IMR-90 (cell line): ENCODE results near the gene SPACA7. TPM values are rescaled to one million over a fixed set of nuclear protein-coding genes. Genes with fewer than 3 reads are reported as not detected.
"Not testable (repeated sequence)": the region's sequence is repeated elsewhere in the genome, so short reads cannot be mapped to it uniquely, and the experiment has no call there.

Experiments
- ATAC-seq: fragments of 200-7000 bp; cut with Tn5 transposase; 2 replicates; pipeline ENCODE4 v1.9.1; 2020; ENCODE audit warnings: low read depth, mild to moderate bottlenecking, moderate library complexity
- BruUV-seq: library from RNA; stranded (reverse); fragments of 400-500 nt; replicated peaks from 2 replicates; lab custom pipeline; 2021; lab: Mats Ljungman, UMichigan
- CTCF ChIA-PET: fragments of 300-600 bp; formaldehyde crosslinking; extraction: SDS; loops from one replicate; lab custom pipeline; 2021; ENCODE audit warnings: antibody characterized with exemption; lab: Yijun Ruan, JAX
- POLR2A ChIA-PET: fragments of 300-600 bp; sonication (Branson Sonifier 250); formaldehyde crosslinking; loops from one replicate; lab custom pipeline; 2022; ENCODE audit warnings: antibody characterized with exemption; ENCODE audit not compliant: unreplicated experiment; lab: Charles Lee
- DNase-seq: peaks from one replicate; pipeline ENCODE4 v3.0.0; 2013
- H2AFZ ChIP-seq: replicated peaks from 2 replicates; pipeline ENCODE3; 2013; ENCODE audit warnings: low read length, mild to moderate bottlenecking; ENCODE audit not compliant: poor library complexity
- H2AK5ac ChIP-seq: 2 replicates; pipeline ENCODE4 v1.6.1; 2013; ENCODE audit warnings: low read depth, low read length, inconsistent platforms
- H2AK9ac ChIP-seq: replicated peaks from 2 replicates; pipeline ENCODE3; 2013; ENCODE audit warnings: mild to moderate bottlenecking, low read depth, low read length, moderate library complexity; ENCODE audit not compliant: poor library complexity
- H2BK120ac ChIP-seq: 2 replicates; pipeline ENCODE4 v1.6.1; 2013; ENCODE audit warnings: low read depth, low read length, inconsistent platforms
- H2BK15ac ChIP-seq: 3 replicates; pipeline ENCODE4 v1.6.1; 2013; ENCODE audit warnings: low read depth, low read length, inconsistent platforms
- H2BK20ac ChIP-seq: 2 replicates; pipeline ENCODE4 v1.6.1; 2013; ENCODE audit warnings: low read depth, mild to moderate bottlenecking, inconsistent platforms, low read length, moderate library complexity
- H2BK5ac ChIP-seq: 2 replicates; pipeline ENCODE4 v1.6.1; 2013; ENCODE audit warnings: mild to moderate bottlenecking, low read depth, low read length, inconsistent platforms; ENCODE audit not compliant: poor library complexity, severe bottlenecking
- H3K14ac ChIP-seq: replicated peaks from 2 replicates; pipeline ENCODE4 v1.6.1; 2013; ENCODE audit warnings: low read depth, low read length, inconsistent platforms
- H3K18ac ChIP-seq: 2 replicates; pipeline ENCODE4 v1.6.1; 2013; ENCODE audit warnings: low read depth, low read length, control low read depth
- H3K23ac ChIP-seq: 2 replicates; pipeline ENCODE4 v1.6.1; 2013; ENCODE audit warnings: low read depth, low read length, inconsistent platforms
- H3K27ac ChIP-seq: 2 replicates; pipeline ENCODE4 v1.5.1; 2013; ENCODE audit warnings: mild to moderate bottlenecking, control low read depth, low read length; ENCODE audit not compliant: insufficient read depth
- H3K27me3 ChIP-seq: 2 replicates; pipeline ENCODE4 v1.6.1; 2013; ENCODE audit warnings: low read length; ENCODE audit not compliant: control insufficient read depth, insufficient read depth
- H3K36me3 ChIP-seq: 2 replicates; pipeline ENCODE4 v1.6.1; 2013; ENCODE audit warnings: low read length, mixed read lengths; ENCODE audit not compliant: control insufficient read depth, insufficient read depth
- H3K4ac ChIP-seq: 2 replicates; pipeline ENCODE4 v1.6.1; 2013; ENCODE audit warnings: low read depth, low read length, inconsistent platforms
- H3K4me1 ChIP-seq: 2 replicates; pipeline ENCODE4 v1.6.1; 2013; ENCODE audit warnings: low read length, mixed read lengths; ENCODE audit not compliant: control insufficient read depth, insufficient read depth
- H3K4me2 ChIP-seq: 2 replicates; pipeline ENCODE4 v1.6.1; 2013; ENCODE audit warnings: low read depth, mild to moderate bottlenecking, control low read depth, low read length, moderate library complexity
- H3K4me3 ChIP-seq: 2 replicates; pipeline ENCODE4 v1.5.1; 2013; ENCODE audit warnings: low read depth, mild to moderate bottlenecking, control low read depth, low read length, moderate library complexity; ENCODE audit not compliant: insufficient read depth
- H3K56ac ChIP-seq: 2 replicates; pipeline ENCODE4 v1.6.1; 2013; ENCODE audit warnings: low read length, inconsistent platforms; ENCODE audit not compliant: insufficient read depth; ENCODE audit errors: extremely low read depth
- H3K79me1 ChIP-seq, 2 experiments: 2 replicates each; pipeline ENCODE4 v1.6.1; 2013; ENCODE audit warnings: low read length in 2 of 2, inconsistent platforms in 1 of 2, low read depth in 1 of 2
- H3K9ac ChIP-seq: 2 replicates; pipeline ENCODE4 v1.6.1; 2013; ENCODE audit warnings: low read depth, low read length, control low read depth
- H3K9me1 ChIP-seq: 2 replicates; pipeline ENCODE4 v1.6.1; 2013; ENCODE audit warnings: low read length, inconsistent platforms; ENCODE audit not compliant: insufficient read depth
- H3K9me3 ChIP-seq: 2 replicates; pipeline ENCODE4 v1.6.1; 2013; ENCODE audit warnings: low read length; ENCODE audit not compliant: control insufficient read depth, insufficient read depth
- H4K20me1 ChIP-seq: 2 replicates; pipeline ENCODE4 v1.6.1; 2013; ENCODE audit warnings: low read length, inconsistent platforms; ENCODE audit not compliant: insufficient read depth
- H4K5ac ChIP-seq: 2 replicates; pipeline ENCODE4 v1.6.1; 2013; ENCODE audit warnings: mild to moderate bottlenecking, low read depth, low read length, control low read depth
- H4K8ac ChIP-seq, 2 experiments: 2 replicates each; pipeline ENCODE4 v1.6.1; 2013; ENCODE audit warnings: low read depth in 2 of 2, low read length in 2 of 2, control low read depth in 1 of 2, inconsistent platforms in 1 of 2
- H4K91ac ChIP-seq: 2 replicates; pipeline ENCODE4 v1.6.1; 2013; ENCODE audit warnings: low read depth, low read length, inconsistent platforms; ENCODE audit not compliant: insufficient read depth
- BHLHE40 ChIP-seq: fragments of 150-350 bp; IDR thresholded peaks from 2 replicates; pipeline ENCODE4 v1.6.1; 2016; ENCODE audit warnings: mild to moderate bottlenecking, low read depth, low read length
- CHD1 ChIP-seq: IDR thresholded peaks from 2 replicates; pipeline ENCODE4 v1.6.1; 2012; ENCODE audit warnings: low read depth, low read length, improper control_type of control experiment
- FOS ChIP-seq: fragments of 150-350 bp; IDR thresholded peaks from 2 replicates; pipeline ENCODE4 v1.6.1; 2016; ENCODE audit warnings: low read depth, low read length
- MAFK ChIP-seq: IDR thresholded peaks from 2 replicates; pipeline ENCODE4 v1.6.1; 2012; ENCODE audit warnings: low read depth, low read length, improper control_type of control experiment
- MAZ ChIP-seq: IDR thresholded peaks from 2 replicates; pipeline ENCODE4 v1.6.1; 2012; ENCODE audit warnings: low read depth, mild to moderate bottlenecking, low read length, improper control_type of control experiment, moderate library complexity, borderline replicate concordance
- NFE2L2 ChIP-seq: fragments of 150-350 bp; IDR thresholded peaks from 2 replicates; pipeline ENCODE4 v1.6.1; 2016; ENCODE audit warnings: low read depth, mild to moderate bottlenecking, low read length
- POLR2A ChIP-seq: IDR thresholded peaks from 2 replicates; pipeline ENCODE4 v1.6.1; 2012; ENCODE audit warnings: mild to moderate bottlenecking, low read depth, low read length
- RAD21 ChIP-seq: IDR thresholded peaks from 2 replicates; pipeline ENCODE4 v1.6.1; 2012; ENCODE audit warnings: low read length, improper control_type of control experiment
- RCOR1 ChIP-seq: IDR thresholded peaks from 2 replicates; pipeline ENCODE4 v1.6.1; 2012; ENCODE audit warnings: mild to moderate bottlenecking, low read length, improper control_type of control experiment; ENCODE audit not compliant: insufficient replicate concordance
- SMC3 ChIP-seq: fragments of 150-350 bp; IDR thresholded peaks from 2 replicates; pipeline ENCODE4 v1.6.1; 2016; ENCODE audit warnings: low read depth, mild to moderate bottlenecking, antibody characterized with exemption, low read length, moderate library complexity
- WGBS, 2 experiments: methylation state at CpG; one replicate each; pipeline versions ENCODE4 v1.1.5 to v1.1.7; 2013; ENCODE audit warnings: missing lambda C conversion rate in 2 of 2; ENCODE audit not compliant: insufficient read length in 1 of 2; ENCODE audit errors: extremely low coverage in 2 of 2; 5-methylcytosine and 5-hydroxymethylcytosine counted together
- dilution Hi-C: fragments of 300-500 bp; cut with HindIII; formaldehyde crosslinking; loops from one replicate; pipeline ENCODE4 v1.14.3; 2018; ENCODE audit warnings: low sequenced_read_pairs; ENCODE audit not compliant: unreplicated experiment
- in situ Hi-C: fragments of 300-500 bp; cut with MboI; formaldehyde crosslinking; loops from 3 replicates; pipeline ENCODE4 v1.14.3; 2019; ENCODE audit warnings: low sequenced_read_pairs, inconsistent platforms, mixed read lengths
- intact Hi-C: fragments of 100-400 bp; cut with micrococcal nuclease; formaldehyde crosslinking; loops from 2 replicates; pipeline ENCODE4 v1.10.0; 2022
- polyA plus RNA-seq, 3 experiments: library from polyadenylated mRNA; depleted of rRNA; stranded (reverse); fragments of >200 nt; gene quantifications; 2 replicates each; pipeline ENCODE4 v1.2.3, GENCODE V29; 2012; ENCODE audit warnings: low replicate concordance in 1 of 3
- total RNA-seq: library from RNA; depleted of rRNA; stranded (reverse); fragments of >200 nt; gene quantifications from 2 replicates; pipeline ENCODE4 v1.2.3, GENCODE V29; 2012

Gene SPACA7
- total and polyA plus RNA-seq, 2 of the 4 experiments (the other 2 are of a cell fraction): not detected

DNA sequence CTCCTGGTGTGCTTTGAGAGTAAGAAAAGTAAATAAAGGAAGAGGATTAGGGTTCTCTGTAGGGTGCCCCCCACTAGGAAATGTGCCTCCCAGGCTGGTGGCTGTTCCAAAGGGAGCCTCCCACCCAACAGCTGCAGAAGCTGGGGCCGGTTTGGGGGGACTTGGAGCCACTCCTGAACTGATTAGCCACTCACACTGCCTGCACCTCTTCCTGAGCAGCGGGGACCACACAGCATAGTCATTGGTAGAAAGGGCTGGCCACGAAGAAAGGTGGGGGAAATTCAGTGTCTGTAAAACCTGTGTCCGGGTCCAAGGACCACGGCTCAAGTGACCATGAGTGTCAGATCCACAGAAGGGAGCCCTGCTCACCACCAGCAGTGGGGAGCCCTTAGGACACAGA is 55.6 kb downstream of the SPACA7 start:
- H3K27me3 ChIP-seq: no peaks in the 10 kb centered on the region
- no peaks in the 10 kb centered on the region for H3K79me1 ChIP-seq
- H2AK5ac ChIP-seq: no peak overlapping the region
- no TSS peak for BruUV-seq
- no peak overlapping the region for H2BK20ac ChIP-seq
- no peak for ATAC-seq
- in situ Hi-C loops (no loop called here), intact Hi-C loops (loop anchor here (10.0 kb wide), 1 partner anchor 1487 kb away; no protein-coding TSS in a partner anchor), dilution Hi-C loops (no loop called here)
- TF ChIP-seq RAD21: no peak
- no peak for TF ChIP-seq NFE2L2
- no peak for TF ChIP-seq MAFK
- TF ChIP-seq FOS: no peak
- TF ChIP-seq MAZ: no peak
- no peak for TF ChIP-seq CHD1
- no peak for TF ChIP-seq SMC3
- no peak for TF ChIP-seq POLR2A
- no peak for TF ChIP-seq RCOR1
- TF ChIP-seq BHLHE40: no peak
- no peak overlapping the region for H3K9ac ChIP-seq
- no peak overlapping the region for H3K18ac ChIP-seq
- no peak overlapping the region for H2BK120ac ChIP-seq
- H2BK5ac ChIP-seq: no peak overlapping the region
- no peak overlapping the region for H3K4me3 ChIP-seq
- peaks cover 3% of the 10 kb centered on the region; the same call in 1 of the 2 replicates for H3K9me3 ChIP-seq
- no peak overlapping the region for H2AK9ac ChIP-seq
- no peak overlapping the region for H3K4ac ChIP-seq
- no peaks in the 10 kb centered on the region for H3K36me3 ChIP-seq
- no peaks in the 10 kb centered on the region for H3K4me1 ChIP-seq
- no peak overlapping the region for H2AFZ ChIP-seq
- H3K27ac ChIP-seq: no peak overlapping the region
- WGBS, 2 experiments: no CpG with 5 or more reads among the region's 5 CpGs
- H4K91ac ChIP-seq: no peak overlapping the region
- CTCF ChIA-PET: no interaction called here
- H3K4me2 ChIP-seq: no peak overlapping the region
- H4K5ac ChIP-seq: no peak overlapping the region
- no peak overlapping the region for H3K14ac ChIP-seq
- no peaks in the 10 kb centered on the region for H4K20me1 ChIP-seq
- POLR2A ChIA-PET: no interaction called here
- no peak overlapping the region for H2BK15ac ChIP-seq
- no peak overlapping the region for H3K23ac ChIP-seq
- DNase-seq: no peak
- no peak overlapping the region for H4K8ac ChIP-seq
- no peaks in the 10 kb centered on the region for H3K9me1 ChIP-seq
- no peak overlapping the region for H3K56ac ChIP-seq

DNA sequence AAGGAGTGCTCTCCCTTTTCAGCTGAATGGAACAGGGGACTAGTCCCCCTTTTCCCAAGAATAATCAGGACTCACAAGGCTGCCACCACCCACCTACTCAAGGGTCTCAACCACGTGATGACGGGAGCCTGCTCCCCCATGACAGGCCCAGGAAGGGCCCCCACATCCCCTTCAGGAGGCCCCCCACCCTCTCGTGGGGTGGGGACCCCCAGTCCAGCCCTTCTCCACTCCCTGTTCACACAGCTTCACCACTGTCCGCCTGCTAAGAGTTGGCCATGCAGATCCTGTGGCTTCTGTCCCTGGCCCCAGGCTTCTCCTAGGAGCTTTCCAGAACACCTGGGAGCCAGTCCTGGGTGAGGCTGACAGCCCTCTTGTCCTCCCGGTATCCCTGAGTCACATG is 56.6 kb downstream of the SPACA7 start:
- CTCF ChIA-PET, H3K18ac ChIP-seq, H3K56ac ChIP-seq, H3K4me1 ChIP-seq, ATAC-seq, H2BK20ac ChIP-seq, H2AFZ ChIP-seq, H3K9ac ChIP-seq, H2AK5ac ChIP-seq, H4K20me1 ChIP-seq, H4K91ac ChIP-seq, in situ Hi-C loops, BruUV-seq, H3K79me1 ChIP-seq, H3K27ac ChIP-seq, H4K5ac ChIP-seq, DNase-seq, H3K9me1 ChIP-seq, H2BK15ac ChIP-seq, H2AK9ac ChIP-seq, H3K4me3 ChIP-seq, H3K4ac ChIP-seq, H3K27me3 ChIP-seq, H3K14ac ChIP-seq, H3K4me2 ChIP-seq, dilution Hi-C loops, H2BK5ac ChIP-seq, H2BK120ac ChIP-seq, H3K23ac ChIP-seq, H3K9me3 ChIP-seq, H4K8ac ChIP-seq, H3K36me3 ChIP-seq, POLR2A ChIA-PET: not testable (repeated sequence)
- intact Hi-C loops: loop anchor here (10.0 kb wide), 1 partner anchor 1488 kb away; no protein-coding TSS in a partner anchor
- WGBS, 2 experiments: 10% methylated on average over 2 of the region's 5 CpGs; no CpG with 5 or more reads in 1 of the 2 experiments
